ENCODE data around the gene MOV10.

DNA sequence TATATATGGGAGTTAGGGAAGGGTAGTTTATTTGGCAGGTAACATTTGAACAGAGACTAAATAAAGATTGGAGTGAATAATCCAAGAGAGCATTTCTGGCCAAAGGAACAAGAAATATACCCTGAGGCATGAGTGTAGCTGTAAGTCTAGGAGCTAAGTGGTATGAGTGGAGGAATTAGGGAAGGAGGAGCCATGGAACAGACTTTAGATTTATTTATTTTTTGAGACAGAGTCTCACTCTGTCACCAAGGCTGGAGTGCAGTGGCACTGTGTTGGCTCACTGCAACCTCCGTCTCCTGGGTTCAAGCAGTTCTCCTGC, 36.4 kb upstream of the MOV10 start:
- no peak for TF ChIP-seq CTCF (IDR thresholded peaks at IDR 0.05)
- TF ChIP-seq POLR2A (IDR thresholded peaks at IDR 0.05; ENCODE audit: low read depth), result no peak
- no peak for TF ChIP-seq POLR2AphosphoS5 (IDR thresholded peaks at IDR 0.05)
